ENCODE results near the gene PHTF2. TPM values are rescaled to one million over a fixed set of nuclear protein-coding genes. Genes with fewer than 3 reads are reported as not detected.
"Not testable (repeated sequence)": the region's sequence is repeated elsewhere in the genome, so short reads cannot be mapped to it uniquely, and the experiment has no call there.

PHTF2 gene
- total and polyA plus RNA-seq, 4 donors: 8.8 to 38.4 (median 26.1) TPM

GRCh38 chr7:77995717-77996116 lies 197.1 kb downstream of the PHTF2 start:
- Histone ChIP-seq H3K4me1 (ENCODE audit: control insufficient read depth in 1 of 2, insufficient read depth in 2 of 2, low read length in 2 of 2) (no peaks in the 10 kb centered on the region), H3K27me3 (ENCODE audit: control insufficient read depth in 1 of 2, insufficient read depth in 2 of 2, low read length in 1 of 2) (peaks cover 0 to 4% of the 10 kb centered on the region in 2 donors), H3K4me3 (ENCODE audit: low read length in 2 of 2) (no peak overlapping the region), H3K27ac (ENCODE audit: low read depth in 1 of 2, low read length in 2 of 2) (no peak overlapping the region), H3K36me3 (ENCODE audit: control insufficient read depth in 1 of 2, insufficient read depth in 2 of 2, low read length in 1 of 2) (no peaks in the 10 kb centered on the region), H3K9me3 (ENCODE audit: control insufficient read depth, low read length) (no peaks in the 10 kb centered on the region)
- WGBS, 2 donors: 69 to 75% methylated on average over 6 of the region's 6 CpGs
- intact Hi-C loops (cut with DNase I): no loop called here
- DNase-seq (no peak), ATAC-seq (ENCODE audit: low FRiP score) (no peak)

DNA sequence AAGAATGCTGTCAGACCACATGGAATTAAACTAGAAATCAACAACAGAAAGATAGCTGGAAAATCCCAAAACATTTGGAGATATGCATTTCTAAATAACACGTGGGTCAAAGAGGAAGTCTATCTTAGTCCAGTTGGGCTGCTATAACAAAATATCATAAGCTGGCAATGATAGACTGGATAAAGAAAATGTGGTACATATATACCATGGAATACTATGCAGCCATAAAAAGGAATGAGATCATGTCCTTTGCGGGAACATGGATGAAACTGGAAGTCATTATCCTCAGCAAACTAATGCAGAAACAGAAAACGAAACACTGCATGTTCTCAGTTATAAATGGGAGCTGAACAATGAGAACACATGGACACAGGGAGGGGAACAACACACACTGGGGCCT lies 200.6 kb downstream of the PHTF2 start:
- H3K9me3 ChIP-seq (ENCODE audit: control insufficient read depth, low read length); H3K27ac ChIP-seq (ENCODE audit: low read depth in 1 of 2, low read length in 2 of 2); intact Hi-C loops (cut with DNase I); H3K36me3 ChIP-seq (ENCODE audit: control insufficient read depth in 1 of 2, insufficient read depth in 2 of 2, low read length in 1 of 2); H3K4me3 ChIP-seq (ENCODE audit: low read length in 2 of 2); H3K27me3 ChIP-seq (ENCODE audit: control insufficient read depth in 1 of 2, insufficient read depth in 2 of 2, low read length in 1 of 2); ATAC-seq (ENCODE audit: low FRiP score); DNase-seq; H3K4me1 ChIP-seq (ENCODE audit: control insufficient read depth in 1 of 2, insufficient read depth in 2 of 2, low read length in 2 of 2): not testable (repeated sequence)
- WGBS, 2 donors: 91 to 94% methylated on average over 3 of the region's 3 CpGs

GRCh38 chr7:78002021-78002420 lies 203.4 kb downstream of the PHTF2 start:
- no peaks in the 10 kb centered on the region for H3K36me3 ChIP-seq (ENCODE audit: control insufficient read depth in 1 of 2, insufficient read depth in 2 of 2, low read length in 1 of 2)
- no peaks in the 10 kb centered on the region for H3K4me1 ChIP-seq (ENCODE audit: control insufficient read depth in 1 of 2, insufficient read depth in 2 of 2, low read length in 2 of 2)
- no peaks in the 10 kb centered on the region for H3K9me3 ChIP-seq (ENCODE audit: control insufficient read depth, low read length)
- intact Hi-C loops (cut with DNase I): no loop called here
- no peak overlapping the region for H3K4me3 ChIP-seq (ENCODE audit: low read length in 2 of 2)
- WGBS, 2 donors: 61 to 69% methylated on average over 3 of the region's 3 CpGs
- no peak overlapping the region for H3K27ac ChIP-seq (ENCODE audit: low read depth in 1 of 2, low read length in 2 of 2)
- no peaks in the 10 kb centered on the region for H3K27me3 ChIP-seq (ENCODE audit: control insufficient read depth in 1 of 2, insufficient read depth in 2 of 2, low read length in 1 of 2)
- no peak for DNase-seq
- ATAC-seq (ENCODE audit: low FRiP score): no peak

DNA sequence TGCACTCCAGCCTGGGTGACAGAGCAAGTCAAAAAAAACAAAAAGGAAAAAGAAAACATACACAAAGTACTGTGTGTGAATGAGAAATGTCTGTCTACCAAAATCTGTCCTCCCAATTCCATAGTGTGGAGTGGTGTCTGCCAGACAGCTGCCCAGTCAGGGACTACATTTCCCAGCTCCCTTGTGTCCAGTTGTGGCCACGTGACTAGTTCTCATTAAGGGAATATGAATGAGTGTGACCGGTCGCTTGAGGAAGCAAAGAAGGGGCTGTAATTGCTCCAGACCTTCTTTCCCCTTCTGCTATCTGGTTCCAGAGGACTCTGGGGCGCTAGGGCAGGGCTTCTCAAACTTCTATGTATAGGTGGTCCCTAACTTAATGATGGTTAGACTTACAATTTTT lies 204.1 kb downstream of the PHTF2 start:
- intact Hi-C loops (cut with DNase I): no loop called here
- Histone ChIP-seq H3K4me1 (ENCODE audit: control insufficient read depth in 1 of 2, insufficient read depth in 2 of 2, low read length in 2 of 2) (no peaks in the 10 kb centered on the region), H3K27me3 (ENCODE audit: control insufficient read depth in 1 of 2, insufficient read depth in 2 of 2, low read length in 1 of 2) (no peaks in the 10 kb centered on the region), H3K4me3 (ENCODE audit: low read length in 2 of 2) (no peak overlapping the region), H3K27ac (ENCODE audit: low read depth in 1 of 2, low read length in 2 of 2) (no peak overlapping the region), H3K9me3 (ENCODE audit: control insufficient read depth, low read length) (no peaks in the 10 kb centered on the region), H3K36me3 (ENCODE audit: control insufficient read depth in 1 of 2, insufficient read depth in 2 of 2, low read length in 1 of 2) (no peaks in the 10 kb centered on the region)
- DNase-seq (no peak), ATAC-seq (ENCODE audit: low FRiP score) (no peak)
- WGBS, 2 donors: 89% methylated on average over 4 of the region's 4 CpGs

GRCh38 chr7:78006063-78006755 lies 207.6 kb downstream of the PHTF2 start:
- 94 to 97% methylated on average over 10 of the region's 10 CpGs for WGBS, 2 donors

More at GRCh38 chr7:78006063-78006755, 207.6 kb downstream of the PHTF2 start:
- Histone ChIP-seq H3K4me3 (ENCODE audit: low read length in 2 of 2) (no peak overlapping the region), H3K36me3 (ENCODE audit: control insufficient read depth in 1 of 2, insufficient read depth in 2 of 2, low read length in 1 of 2) (no peaks in the 10 kb centered on the region), H3K27me3 (ENCODE audit: control insufficient read depth in 1 of 2, insufficient read depth in 2 of 2, low read length in 1 of 2) (no peaks in the 10 kb centered on the region), H3K9me3 (ENCODE audit: control insufficient read depth, low read length) (no peaks in the 10 kb centered on the region), H3K4me1 (ENCODE audit: control insufficient read depth in 1 of 2, insufficient read depth in 2 of 2, low read length in 2 of 2) (no peaks in the 10 kb centered on the region), H3K27ac (ENCODE audit: low read depth in 1 of 2, low read length in 2 of 2) (no peak overlapping the region)
- ATAC-seq (ENCODE audit: low FRiP score) (no peak), DNase-seq (no peak)
- intact Hi-C loops (cut with DNase I): no loop called here

Other genes with a start within 250 kb of the PHTF2 start
- 10 to 100 TPM; 19.7 to 25.4 TPM for gene RSBN1L, start 102.3 kb upstream of the PHTF2 start, total RNA-seq
- gene RSBN1L, start 102.3 kb upstream of the PHTF2 start, polyA plus RNA-seq: 10 to 100 TPM in 1 of 2 donors, 1 to 10 TPM in 1; 3.0 to 12.5 TPM
- gene TMEM60, start 339 bp upstream of the PHTF2 start, total RNA-seq: 10 to 100 TPM; 11.0 to 12.7 TPM
- gene TMEM60, start 339 bp upstream of the PHTF2 start, polyA plus RNA-seq: 10 to 100 TPM; 14.3 to 16.8 TPM

All from aorta (tissue), 5 donors.